Measurements from ENCODE around the gene SFMBT2. TPM values are rescaled to one million over a fixed set of nuclear protein-coding genes. Genes with fewer than 3 reads are reported as not detected.
"Not testable (repeated sequence)": the region's sequence is repeated elsewhere in the genome, so short reads cannot be mapped to it uniquely, and the experiment has no call there.

SFMBT2 gene
- total and polyA plus RNA-seq, 8 donors: 4.1 to 12.6 (median 5.2) TPM

- H3K36me3 ChIP-seq: peaks cover 0 to 34% of the 10 kb centered on the region in 2 donors
- H3K4me3 ChIP-seq: no peak overlapping the region
- ATAC-seq: no peak
- no peak for TF ChIP-seq CTCF (IDR thresholded peaks at IDR 0.05)
- DNase-seq: no peak
- no peak overlapping the region for H3K27ac ChIP-seq
- peaks cover 0 to 8% of the 10 kb centered on the region in 2 donors for H3K4me1 ChIP-seq
- no peaks in the 10 kb centered on the region for H3K27me3 ChIP-seq
- peaks cover 0 to 7% of the 10 kb centered on the region in 2 donors for H3K9me3 ChIP-seq
- intact Hi-C loops (cut with DNase I): no loop called here
These were observed 217.5 kb downstream of the SFMBT2 start for GRCh38 chr10:7193369-7193768.

- H3K36me3 ChIP-seq: peaks cover 0 to 34% of the 10 kb centered on the region in 2 donors
- intact Hi-C loops (cut with DNase I): no loop called here
These were observed 217.9 kb downstream of the SFMBT2 start for GRCh38 chr10:7192831-7193361.

GRCh38 chr10:7192061-7192460, 218.8 kb downstream of the SFMBT2 start:
- Histone ChIP-seq H3K36me3 (peaks cover 0 to 25% of the 10 kb centered on the region in 2 donors), H3K27ac (no peak overlapping the region), H3K4me1 (peaks cover 0 to 21% of the 10 kb centered on the region in 2 donors), H3K9me3 (peaks cover 0 to 7% of the 10 kb centered on the region in 2 donors), H3K27me3 (no peaks in the 10 kb centered on the region), H3K4me3 (no peak overlapping the region)
- no peak for ATAC-seq
- intact Hi-C loops (cut with DNase I): no loop called here
- DNase-seq: no peak
- no peak for TF ChIP-seq CTCF (IDR thresholded peaks at IDR 0.05)

More at GRCh38 chr10:7192831-7193361, 217.9 kb downstream of the SFMBT2 start:
- H3K27ac ChIP-seq: no peak overlapping the region
- no peak overlapping the region for H3K4me3 ChIP-seq
- H3K4me1 ChIP-seq: peaks cover 0 to 13% of the 10 kb centered on the region in 2 donors
- H3K9me3 ChIP-seq: peaks cover 0 to 7% of the 10 kb centered on the region in 2 donors
- ATAC-seq (no peak), DNase-seq (no peak)
- H3K27me3 ChIP-seq: no peaks in the 10 kb centered on the region
- no peak for TF ChIP-seq CTCF (IDR thresholded peaks at IDR 0.05)

- ATAC-seq; H3K27me3 ChIP-seq; H3K27ac ChIP-seq; intact Hi-C loops (cut with DNase I); H3K9me3 ChIP-seq; H3K4me3 ChIP-seq; DNase-seq: not testable (repeated sequence)
- Histone ChIP-seq H3K4me1 (peaks cover 0 to 30% of the 10 kb centered on the region in 2 donors), H3K36me3 (peaks cover 0 to 12% of the 10 kb centered on the region in 2 donors)
These were observed 220.1 kb downstream of the SFMBT2 start for GRCh38 chr10:7190772-7191171.

- intact Hi-C loops (cut with DNase I): no loop called here
- Histone ChIP-seq H3K4me1 (peaks cover 0 to 39% of the 10 kb centered on the region in 2 donors), H3K9me3 (no peaks in the 10 kb centered on the region), H3K27me3 (no peaks in the 10 kb centered on the region), H3K36me3 (peaks cover 0 to 4% of the 10 kb centered on the region in 2 donors), H3K4me3 (no peak overlapping the region), H3K27ac (no peak overlapping the region)
- DNase-seq: no peak
- no peak for TF ChIP-seq CTCF (IDR thresholded peaks at IDR 0.05)
- ATAC-seq: no peak
These were observed 220.9 kb downstream of the SFMBT2 start for GRCh38 chr10:7189909-7190308.

All from left lung (tissue), 10 donors.